C4-2B (cell line): Measurements from ENCODE around the gene MEIS1.

ENCODE experiments used
- ZFX ChIP-seq: fragments of 450-650 bp; IDR thresholded peaks from 2 replicates; pipeline ENCODE4 v1.6.1; 2017
- TF ChIP-seq, protein P1 (sequence below): fragments of 450-650 bp; conservative IDR thresholded peaks from 2 replicates; pipeline ENCODE4 v1.5.1; 2017; ENCODE audit warnings: mild to moderate bottlenecking

DNA sequence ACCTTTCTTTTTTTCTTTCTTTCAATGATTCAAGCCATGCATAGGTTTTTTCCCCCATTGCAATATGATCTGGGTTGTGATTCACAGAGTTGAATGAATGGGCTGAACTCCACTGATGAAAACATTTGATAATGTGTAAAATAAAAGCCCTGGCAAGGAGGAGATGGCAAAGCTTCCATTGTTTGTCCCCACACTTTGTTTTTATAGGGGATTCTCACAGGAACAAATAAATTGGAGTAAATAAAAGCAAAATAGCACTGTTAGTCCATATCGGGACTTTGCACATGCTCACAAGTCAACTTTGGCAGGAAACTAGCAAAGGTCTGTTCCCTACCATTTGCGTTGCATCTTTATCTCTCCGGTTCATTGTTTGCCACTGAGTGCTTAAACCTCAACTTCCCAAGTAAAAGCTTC, 55.7 kb downstream of the MEIS1 start:
- TF ChIP-seq, protein P1, sequence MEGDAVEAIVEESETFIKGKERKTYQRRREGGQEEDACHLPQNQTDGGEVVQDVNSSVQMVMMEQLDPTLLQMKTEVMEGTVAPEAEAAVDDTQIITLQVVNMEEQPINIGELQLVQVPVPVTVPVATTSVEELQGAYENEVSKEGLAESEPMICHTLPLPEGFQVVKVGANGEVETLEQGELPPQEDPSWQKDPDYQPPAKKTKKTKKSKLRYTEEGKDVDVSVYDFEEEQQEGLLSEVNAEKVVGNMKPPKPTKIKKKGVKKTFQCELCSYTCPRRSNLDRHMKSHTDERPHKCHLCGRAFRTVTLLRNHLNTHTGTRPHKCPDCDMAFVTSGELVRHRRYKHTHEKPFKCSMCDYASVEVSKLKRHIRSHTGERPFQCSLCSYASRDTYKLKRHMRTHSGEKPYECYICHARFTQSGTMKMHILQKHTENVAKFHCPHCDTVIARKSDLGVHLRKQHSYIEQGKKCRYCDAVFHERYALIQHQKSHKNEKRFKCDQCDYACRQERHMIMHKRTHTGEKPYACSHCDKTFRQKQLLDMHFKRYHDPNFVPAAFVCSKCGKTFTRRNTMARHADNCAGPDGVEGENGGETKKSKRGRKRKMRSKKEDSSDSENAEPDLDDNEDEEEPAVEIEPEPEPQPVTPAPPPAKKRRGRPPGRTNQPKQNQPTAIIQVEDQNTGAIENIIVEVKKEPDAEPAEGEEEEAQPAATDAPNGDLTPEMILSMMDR: no peak
- no peak for TF ChIP-seq ZFX
